Nucleus accumbens (tissue), 56 donors: ENCODE data around the gene NLRX1.
A peak's percentile ranks its signal among the peaks of the same experiment; 100 is the strongest.
"Not testable (repeated sequence)": the region's sequence is repeated elsewhere in the genome, so short reads cannot be mapped to it uniquely, and the experiment has no call there.

Source experiments
- DNase-seq, 56 donors: peaks; one replicate each; lab custom pipeline; 2025; lab: John Stamatoyannopoulos, UW

The NLRX1 gene

DNA sequence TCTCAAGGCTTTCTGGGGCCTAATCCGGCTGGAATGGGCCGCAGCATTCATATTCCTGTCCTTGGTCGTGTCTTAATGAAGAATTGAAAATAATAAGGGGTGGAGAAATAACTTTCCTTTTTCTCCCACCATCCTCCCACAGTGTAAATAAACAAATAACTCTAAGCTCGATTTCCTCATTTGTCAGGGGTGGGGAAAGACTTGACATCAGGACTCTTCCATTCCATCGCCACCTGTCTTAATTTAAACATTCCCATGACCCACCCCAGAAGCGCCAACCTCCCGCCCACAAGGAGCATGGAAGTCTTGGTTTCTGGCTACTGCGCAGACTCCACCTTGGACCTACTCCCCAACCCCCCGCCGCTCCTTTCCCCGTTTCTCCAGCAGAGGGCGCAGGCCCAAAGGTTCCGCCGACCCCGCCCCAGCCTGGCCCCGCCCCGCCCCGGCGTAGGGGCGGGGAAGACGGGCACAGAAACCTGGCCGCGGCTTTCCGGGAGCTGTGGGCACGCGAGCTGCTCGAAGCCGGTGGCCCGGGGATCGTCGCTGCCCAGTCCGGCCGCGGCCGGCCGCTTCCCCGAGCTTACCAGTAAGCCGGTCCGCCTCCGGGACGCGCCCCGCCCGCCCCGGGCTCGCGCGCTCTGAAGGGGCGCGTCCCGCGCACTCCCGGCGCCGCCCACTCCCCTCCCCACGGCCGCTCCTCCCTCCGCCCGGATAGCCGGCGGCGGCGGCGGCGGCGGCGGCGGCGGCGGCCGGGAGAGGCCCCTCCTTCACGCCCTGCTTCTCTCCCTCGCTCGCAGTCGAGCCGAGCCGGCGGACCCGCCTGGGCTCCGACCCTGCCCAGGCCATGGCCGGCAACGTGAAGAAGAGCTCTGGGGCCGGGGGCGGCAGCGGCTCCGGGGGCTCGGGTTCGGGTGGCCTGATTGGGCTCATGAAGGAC, 37.3 kb downstream of the NLRX1 start, which contains the start of gene CBL:
TSS of gene CBL (plus strand) at position 766 of the 937 bp plus-strand sequence. CDS start at position 845, 79 bp downstream.
- DNase-seq = peak in 55 of 56 donors; percentile 49 to 97 (median 90)

DNA sequence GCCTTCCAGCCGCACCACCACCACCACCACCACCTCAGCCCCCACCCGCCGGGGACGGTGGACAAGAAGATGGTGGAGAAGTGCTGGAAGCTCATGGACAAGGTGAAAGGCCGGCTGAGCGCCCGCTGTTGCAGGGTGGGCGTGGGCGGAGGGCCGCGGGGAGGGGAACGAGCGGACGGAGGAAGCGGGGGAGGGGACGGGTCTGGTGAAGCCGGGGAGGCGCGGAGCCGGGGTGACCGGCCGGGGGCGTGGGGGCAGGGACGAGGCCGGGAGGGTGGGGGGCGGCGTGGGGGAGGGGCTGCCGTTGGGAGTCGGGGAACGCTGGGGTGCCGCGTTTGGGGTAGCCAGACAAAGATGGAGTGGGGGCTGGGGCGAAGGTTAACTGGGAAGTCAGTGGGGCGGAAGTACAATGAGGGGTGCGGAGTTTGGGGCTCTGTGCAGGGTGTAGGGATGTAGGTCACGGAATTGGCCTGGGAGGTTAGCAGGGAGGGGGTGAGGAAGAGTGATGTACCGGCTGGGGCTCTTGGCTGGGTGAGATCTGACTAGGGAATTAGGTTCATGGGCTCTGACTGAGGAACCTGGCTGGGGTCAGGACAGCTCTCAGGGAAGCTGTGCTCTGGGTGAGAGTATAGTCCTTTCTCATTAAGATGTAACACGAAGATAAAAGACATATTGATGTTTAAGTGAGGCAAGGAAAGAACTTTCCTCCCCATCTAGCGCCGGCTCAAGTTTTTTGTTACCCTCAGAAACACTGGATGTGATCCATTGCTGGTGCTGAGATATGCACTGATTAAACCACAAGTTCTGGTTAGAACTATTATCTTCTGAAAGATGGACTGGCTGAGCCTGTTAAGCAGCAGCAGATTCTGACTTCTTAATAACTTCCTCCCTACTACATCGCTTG, 38.2 kb downstream of the NLRX1 start:
- DNase-seq = peak in 31 of 56 donors; percentile 15 to 73 (median 45)

DNA sequence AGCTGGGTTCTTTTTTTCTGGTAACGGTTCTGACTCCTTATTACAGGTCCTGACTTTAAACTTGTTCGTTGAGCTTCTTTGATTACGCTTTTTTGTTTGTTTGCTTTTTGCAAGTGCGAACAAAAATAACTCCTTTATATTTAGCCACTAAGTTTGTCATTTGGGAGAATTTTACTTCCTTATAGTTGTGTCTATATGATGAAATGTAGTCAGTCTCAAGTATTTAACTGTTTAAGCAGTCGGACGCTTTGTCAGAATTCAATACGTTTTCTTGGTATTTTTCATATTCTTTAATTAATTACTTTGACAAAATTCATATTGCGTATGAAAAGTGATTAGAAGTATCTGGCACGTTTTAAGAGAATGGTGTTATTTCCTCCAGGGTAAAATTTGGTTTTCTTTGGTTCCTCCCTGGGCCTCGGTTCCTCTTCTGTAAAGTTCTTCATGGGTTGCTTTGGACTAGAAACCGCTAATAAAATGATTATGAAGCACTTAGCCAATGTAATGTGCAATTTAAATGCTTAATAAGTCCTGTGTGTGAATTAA, 39.0 kb downstream of the NLRX1 start:
- no peak for DNase-seq

DNA sequence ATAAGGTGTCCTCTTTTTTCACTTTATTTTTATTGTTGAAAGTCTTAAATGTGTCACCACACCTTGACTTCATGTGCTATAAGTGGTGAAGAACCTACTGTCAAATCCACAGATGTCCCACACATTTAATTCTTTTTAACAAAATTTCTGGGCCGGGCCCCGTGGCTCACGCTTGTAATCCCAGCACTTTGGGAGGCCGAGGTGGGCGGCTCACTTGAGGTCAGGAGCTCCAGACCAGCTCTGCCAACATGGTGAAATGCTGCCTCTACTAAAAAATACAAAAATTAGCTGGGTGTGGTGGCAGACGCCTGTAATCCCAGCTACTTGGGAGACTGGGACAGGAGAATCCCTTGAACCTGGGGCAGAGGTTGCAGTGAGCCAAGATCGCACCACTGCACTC, 40.7 kb downstream of the NLRX1 start:
- no peak for DNase-seq

DNA sequence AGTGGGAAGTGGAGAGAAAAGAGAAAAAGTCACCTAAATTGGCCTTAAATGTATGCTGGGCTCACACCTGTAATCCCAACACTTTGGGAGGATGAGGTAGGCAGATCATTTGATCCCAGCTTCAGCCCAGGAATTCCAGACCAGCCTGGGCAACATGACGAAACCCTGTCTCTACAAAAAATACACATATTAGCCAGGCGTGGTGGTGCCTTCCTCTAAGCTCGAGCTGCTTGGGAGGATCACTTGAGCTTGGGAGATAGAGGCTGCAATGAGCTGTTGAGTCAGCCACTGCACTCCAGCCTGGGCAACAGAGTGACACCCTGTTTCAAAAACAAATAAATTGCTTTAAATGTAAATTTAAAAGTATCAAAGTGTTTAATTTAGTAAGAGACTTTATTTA, 41.5 kb downstream of the NLRX1 start:
- DNase-seq = no peak

DNA sequence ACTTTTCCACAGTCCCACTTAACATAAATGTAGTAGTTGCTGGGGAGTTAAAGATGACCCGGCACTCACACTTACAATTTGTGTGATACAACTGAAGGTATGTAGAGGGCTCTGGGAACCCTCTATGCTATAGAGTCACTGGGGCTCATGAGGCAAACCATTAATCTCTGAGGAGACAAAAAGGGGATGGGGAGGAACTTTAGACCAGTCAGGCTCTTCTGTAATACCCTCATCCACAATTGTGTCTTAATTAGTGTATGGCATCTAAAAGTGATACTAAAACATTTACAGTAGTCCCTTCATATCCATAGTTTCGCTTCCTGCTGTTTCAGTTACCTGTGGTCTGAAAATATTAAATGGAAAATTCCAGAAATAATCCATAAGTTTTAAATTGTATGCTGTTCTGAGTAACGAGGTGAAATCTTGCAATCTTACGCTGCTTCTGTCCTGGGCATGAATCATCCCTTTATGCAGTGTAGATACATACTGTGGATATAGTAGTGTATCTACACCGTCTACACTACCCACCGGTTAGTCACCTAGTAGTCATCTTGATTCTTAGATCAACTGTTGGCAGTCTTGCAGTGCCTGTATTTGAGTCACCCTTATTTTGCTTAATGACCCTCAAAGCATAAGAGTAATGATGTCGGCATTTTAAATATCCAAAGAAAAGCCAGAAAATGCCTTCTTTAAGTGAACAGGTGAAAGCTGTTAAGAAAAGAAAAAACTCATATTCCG, 49.8 kb downstream of the NLRX1 start:
- no peak for DNase-seq

DNA sequence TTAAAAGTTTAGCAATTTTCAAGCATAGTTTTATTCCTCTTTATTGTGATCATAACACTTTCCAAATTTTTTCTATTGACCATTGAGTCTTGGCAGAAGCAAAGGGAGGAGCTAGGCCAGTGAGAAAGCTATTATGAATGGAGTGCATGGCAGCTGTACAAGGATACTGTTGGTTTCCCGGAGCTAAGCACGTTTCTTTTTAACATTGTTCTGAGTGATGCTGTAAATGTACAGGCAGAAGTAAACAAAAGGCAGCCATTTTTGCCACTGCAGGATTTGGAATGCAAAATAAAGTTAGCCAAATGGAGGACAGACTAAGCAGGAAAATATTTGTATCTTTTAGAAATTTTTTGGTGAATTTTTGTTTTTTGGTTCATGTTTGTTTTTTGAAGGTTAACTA, 53.8 kb downstream of the NLRX1 start:
- DNase-seq = peak in 6 of 56 donors; percentile 5 to 22 (median 14)

DNA sequence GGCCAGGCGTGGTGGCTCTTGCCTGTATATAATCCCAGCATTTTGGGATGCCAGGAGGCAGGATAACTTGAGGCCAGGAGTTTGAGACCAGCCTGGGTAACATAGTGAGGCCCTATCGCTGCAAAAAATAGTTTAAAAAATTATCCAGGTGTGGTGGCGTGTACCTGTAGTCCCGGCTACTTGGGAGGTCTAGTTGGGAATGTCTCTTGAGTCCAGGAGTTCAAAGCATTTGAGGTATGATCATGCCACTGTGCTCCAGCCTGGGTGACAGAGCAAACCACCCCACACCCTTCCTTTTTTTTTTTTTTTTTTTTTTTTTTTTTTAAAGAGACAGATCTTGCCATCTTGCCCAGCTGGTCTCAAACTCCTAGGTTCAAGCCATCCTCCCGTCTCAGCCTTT, 54.4 kb downstream of the NLRX1 start:
- DNase-seq = no peak

DNA sequence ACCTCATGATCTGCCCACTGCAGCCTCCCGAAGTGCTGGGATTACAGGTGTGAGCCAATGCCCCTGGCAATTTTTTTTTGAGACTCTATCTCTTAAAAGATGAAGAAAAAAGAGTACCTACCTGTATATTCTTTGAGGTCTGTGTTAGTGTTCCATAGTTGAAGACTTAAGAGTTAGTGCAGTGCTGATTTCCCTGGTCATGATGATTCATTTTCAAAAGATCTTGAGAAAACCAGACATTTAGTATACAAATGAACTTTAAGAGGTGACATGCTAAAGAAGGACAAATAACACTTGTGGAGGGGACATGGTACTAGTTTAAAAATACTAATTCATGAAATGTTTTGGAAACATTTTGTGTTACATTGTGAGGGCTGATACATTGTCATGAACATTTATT, 55.3 kb downstream of the NLRX1 start:
- DNase-seq = no peak

DNA sequence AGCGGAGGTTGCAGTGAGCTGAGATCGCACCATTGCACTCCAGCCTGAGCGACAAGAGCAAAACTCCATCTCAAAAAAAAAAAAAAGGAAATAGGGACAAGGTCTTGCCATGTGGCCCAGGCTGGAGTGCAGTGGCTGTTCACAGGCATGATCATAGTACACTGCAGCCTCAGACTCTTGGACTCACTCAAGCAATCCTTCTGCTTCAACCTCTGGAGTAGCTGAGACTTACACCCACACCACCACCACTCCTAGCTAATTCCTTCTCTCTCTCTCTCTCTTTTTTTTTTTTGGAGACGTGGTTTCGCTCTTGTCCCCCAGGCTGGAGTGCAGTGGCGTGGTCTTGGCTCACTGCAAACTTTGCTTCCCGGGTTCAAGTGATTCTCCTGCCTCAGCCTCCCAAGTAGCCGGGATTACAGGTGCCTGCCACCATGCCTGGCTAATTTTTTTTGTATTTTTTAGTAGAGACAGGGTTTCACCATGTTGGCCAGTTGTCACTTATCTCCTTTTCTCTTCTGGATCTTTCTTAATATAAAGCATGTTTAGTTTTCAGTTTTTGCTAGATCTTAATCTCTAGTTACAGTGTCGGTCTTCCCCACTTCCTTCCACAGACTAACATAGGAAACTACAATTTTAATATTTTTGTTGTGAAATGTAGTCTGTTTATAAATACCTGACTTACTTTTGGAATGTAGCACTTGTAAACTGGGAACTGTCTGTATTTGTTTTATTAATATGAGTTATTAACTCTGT, 60.2 kb downstream of the NLRX1 start:
- not testable (repeated sequence) for DNase-seq

DNA sequence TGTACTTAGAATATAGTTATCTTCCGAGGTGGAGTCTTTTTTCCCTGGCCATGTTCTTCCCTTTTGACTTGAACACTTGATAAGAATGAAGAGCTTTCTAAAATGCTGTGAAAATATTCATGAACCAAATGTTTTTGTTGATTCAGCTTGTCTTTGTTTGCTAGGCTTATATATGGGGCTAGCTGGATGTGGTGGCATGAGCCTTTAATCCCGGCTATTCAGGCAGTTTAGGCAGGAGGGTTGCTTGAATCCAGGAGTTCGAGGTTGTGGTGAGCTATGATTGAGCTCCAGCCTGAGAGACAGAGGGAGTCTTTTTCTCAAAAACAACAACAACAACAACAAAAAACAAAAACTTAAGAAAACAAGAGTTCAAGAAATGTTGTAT, 60.8 kb downstream of the NLRX1 start:
- DNase-seq = no peak

DNA sequence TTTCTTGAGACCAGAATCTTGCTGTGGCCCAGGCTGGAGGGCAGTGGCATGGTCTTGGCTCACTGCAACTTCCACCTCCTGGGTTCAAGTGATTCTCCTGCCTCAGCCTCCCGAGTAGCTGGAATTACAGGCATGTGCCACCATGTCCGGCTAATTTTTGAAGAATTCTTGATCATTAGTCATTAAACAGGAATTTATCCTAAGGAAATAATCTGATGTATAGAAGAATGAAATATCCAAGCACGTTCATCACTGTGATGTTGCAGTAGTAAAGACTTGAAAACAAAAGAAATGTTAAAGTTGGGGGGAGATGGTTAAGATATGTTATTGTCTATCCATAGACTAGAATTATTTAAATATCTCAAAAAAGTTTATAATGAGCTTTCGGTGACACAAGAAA, 61.2 kb downstream of the NLRX1 start:
- no peak for DNase-seq
